ENCODE results near the gene MRPL12.

DNA sequence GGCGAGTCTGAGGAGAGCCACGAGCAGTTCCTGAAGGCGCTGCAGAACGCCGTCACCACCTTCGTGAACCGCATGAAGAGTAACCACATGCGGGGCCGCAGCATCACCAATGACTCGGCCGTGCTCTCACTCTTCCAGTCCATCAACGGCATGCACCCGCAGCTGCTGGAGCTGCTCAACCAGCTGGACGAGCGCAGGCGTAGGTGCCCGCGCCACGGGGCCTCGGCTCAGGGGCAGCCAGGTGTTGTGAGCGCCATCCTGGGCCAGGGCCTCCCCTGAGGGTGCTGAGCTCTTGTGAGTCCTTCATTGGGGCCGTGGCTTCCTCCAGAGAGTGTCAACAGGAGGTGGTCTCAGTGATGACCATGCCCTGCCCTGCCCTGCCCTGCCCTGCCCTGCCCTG, 7.4 kb upstream of the MRPL12 start:
- TF ChIP-seq, protein P1, sequence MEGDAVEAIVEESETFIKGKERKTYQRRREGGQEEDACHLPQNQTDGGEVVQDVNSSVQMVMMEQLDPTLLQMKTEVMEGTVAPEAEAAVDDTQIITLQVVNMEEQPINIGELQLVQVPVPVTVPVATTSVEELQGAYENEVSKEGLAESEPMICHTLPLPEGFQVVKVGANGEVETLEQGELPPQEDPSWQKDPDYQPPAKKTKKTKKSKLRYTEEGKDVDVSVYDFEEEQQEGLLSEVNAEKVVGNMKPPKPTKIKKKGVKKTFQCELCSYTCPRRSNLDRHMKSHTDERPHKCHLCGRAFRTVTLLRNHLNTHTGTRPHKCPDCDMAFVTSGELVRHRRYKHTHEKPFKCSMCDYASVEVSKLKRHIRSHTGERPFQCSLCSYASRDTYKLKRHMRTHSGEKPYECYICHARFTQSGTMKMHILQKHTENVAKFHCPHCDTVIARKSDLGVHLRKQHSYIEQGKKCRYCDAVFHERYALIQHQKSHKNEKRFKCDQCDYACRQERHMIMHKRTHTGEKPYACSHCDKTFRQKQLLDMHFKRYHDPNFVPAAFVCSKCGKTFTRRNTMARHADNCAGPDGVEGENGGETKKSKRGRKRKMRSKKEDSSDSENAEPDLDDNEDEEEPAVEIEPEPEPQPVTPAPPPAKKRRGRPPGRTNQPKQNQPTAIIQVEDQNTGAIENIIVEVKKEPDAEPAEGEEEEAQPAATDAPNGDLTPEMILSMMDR (IDR thresholded peaks at IDR 0.05): no peak
- no peak for TF ChIP-seq POLR2A (IDR thresholded peaks at IDR 0.05)
